Ovary (tissue), 9 donors: ENCODE results near the gene TMEM8B. TPM values are rescaled to one million over a fixed set of nuclear protein-coding genes. Genes with fewer than 3 reads are reported as not detected.
A peak's percentile ranks its signal among the peaks of the same experiment; 100 is the strongest.

Experiments used
- DNase-seq, 5 donors: peaks; one replicate each; pipeline ENCODE4 v3.0.0-alpha.2; 2019 to 2020
- H3K27ac ChIP-seq, 2 donors: fragments of 200-600 bp; one replicate each; pipeline versions ENCODE4 v1.5.1 to v1.8.0; 2019 to 2022
- H3K27me3 ChIP-seq: fragments of 200-600 bp; one replicate; pipeline ENCODE4 v1.8.0; 2022
- H3K36me3 ChIP-seq: fragments of 200-600 bp; sonication (generic); one replicate; pipeline ENCODE4 v1.5.1; 2019
- H3K4me1 ChIP-seq: one replicate; pipeline ENCODE4 v1.8.1; 2013; ENCODE audit warnings: mild to moderate bottlenecking, moderate library complexity; ENCODE audit not compliant: insufficient read depth
- H3K4me3 ChIP-seq: fragments of 200-600 bp; sonication (generic); one replicate; pipeline ENCODE4 v1.5.1; 2017
- H3K9me3 ChIP-seq, 2 donors: fragments of 200-600 bp in 1 of 2; sonication (generic) in 1 of 2; one replicate each; pipeline versions ENCODE4 v1.5.1 to v1.8.1; 2013 to 2019; ENCODE audit warnings: mild to moderate bottlenecking in 1 of 2, moderate library complexity in 1 of 2
- CTCF ChIP-seq, 3 donors: fragments of 450-650 bp in 2 of 3; fragments of 200-600 bp in 1 of 3; IDR thresholded peaks; one replicate each; pipeline versions ENCODE4 v1.5.1 to v1.8.0; 2016 to 2022; ENCODE audit warnings: antibody characterized with exemption in 3 of 3, mild to moderate bottlenecking in 1 of 3
- EP300 ChIP-seq: sonication (generic); formaldehyde crosslinking; IDR thresholded peaks from one replicate; pipeline ENCODE4 v1.6.1; 2017; ENCODE audit warnings: antibody characterized with exemption
- POLR2A ChIP-seq: fragments of 450-650 bp; IDR thresholded peaks from one replicate; pipeline ENCODE4 v1.6.1; 2017; ENCODE audit warnings: antibody characterized with exemption, mild to moderate bottlenecking, moderate library complexity
- WGBS, 3 donors: extraction: QIAGEN DNeasy Blood & Tissue Kit in 1 of 3; methylation state at CpG; one replicate each; pipeline versions ENCODE4 v1.1.5 to v1.1.7; 2013 to 2017; 5-methylcytosine and 5-hydroxymethylcytosine counted together
- intact Hi-C, 4 donors: fragments of 100-400 bp; cut with DNase I; formaldehyde crosslinking; loops; one replicate each; pipeline versions ENCODE4 v1.11.0 to v1.15.1; 2022 to 2023
- polyA plus RNA-seq, 2 donors: library from polyadenylated mRNA; stranded (reverse); fragments of 200-250 nt in 1 of 2; fragments of 350-450 nt in 1 of 2; fragmentation: Illumina TruSeq in 1 of 2; extraction: RNeasy Lipid Tissue Mini Kit (QIAGEN cat#74804) in 1 of 2; gene quantifications; one replicate each; pipeline ENCODE4 v1.2.3, GENCODE V29; 2013 to 2014
- total RNA-seq, 7 donors: library from RNA; depleted of rRNA in 2 of 7; stranded (reverse); fragments of >200 nt in 2 of 7; fragmentation: NEBNext Ultra II Directional in 3 of 7; extraction: Animal tissue kit (Norgen Biotek cat#: 25700) in 3 of 7; gene quantifications; one replicate each; pipeline versions ENCODE4 v1.1.0 to v1.2.4, GENCODE V29; 2016 to 2023
- donor health status: DM: no; HTN: no; CAD: no; lungs with moderate emphysema.
- donor health status: DM: no; HTN: no; CAD: no.
- donor health status: Bipolar disorder and iron deficiency.
- donor health status: DM: yes; HTN: yes; CAD: no.
- donor health status: DM: no; HTN: no; CAD: no.
- donor health status: DM: yes; HTN: yes; CAD: no.

TMEM8B gene
- total and polyA plus RNA-seq, 9 donors, result 11.2 to 42.8 (median 33.7) TPM

GRCh38 chr9:35856206-35856605 lies 27.2 kb downstream of the TMEM8B start:
- WGBS, 3 donors, result 75 to 79% (median 78%) methylated on average over 3 of the region's 3 CpGs
- Histone ChIP-seq H3K4me3 (no peak overlapping the region), H3K9me3 (no peaks in the 10 kb centered on the region), H3K36me3 (no peaks in the 10 kb centered on the region), H3K27ac (no peak overlapping the region), H3K4me1 (no peaks in the 10 kb centered on the region), H3K27me3 (no peaks in the 10 kb centered on the region)
- intact Hi-C loops, result no loop called here
- TF ChIP-seq CTCF (IDR thresholded peaks at IDR 0.05) (no peak), EP300 (no peak), POLR2A (no peak)
- DNase-seq, result peak in 1 of 5 donors; percentile 7

GRCh38 chr9:35856882-35857281 lies 27.9 kb downstream of the TMEM8B start:
- TF ChIP-seq CTCF (IDR thresholded peaks at IDR 0.05), result no peak
- no peak for TF ChIP-seq EP300
- no peak for TF ChIP-seq POLR2A
- no peaks in the 10 kb centered on the region for H3K9me3 ChIP-seq
- peak in 1 of 5 donors; percentile 23 for DNase-seq
- intact Hi-C loops, result no loop called here
- WGBS, 3 donors, result 80 to 82% (median 81%) methylated on average over 5 of the region's 5 CpGs
- no peaks in the 10 kb centered on the region for H3K36me3 ChIP-seq
- no peak overlapping the region for H3K4me3 ChIP-seq
- H3K4me1 ChIP-seq, result no peaks in the 10 kb centered on the region
- H3K27ac ChIP-seq, result no peak overlapping the region
- no peaks in the 10 kb centered on the region for H3K27me3 ChIP-seq

GRCh38 chr9:35858458-35858857 lies 29.4 kb downstream of the TMEM8B start:
- Histone ChIP-seq H3K27me3 (no peaks in the 10 kb centered on the region), H3K36me3 (no peaks in the 10 kb centered on the region), H3K9me3 (no peaks in the 10 kb centered on the region), H3K4me3 (no peak overlapping the region), H3K4me1 (no peaks in the 10 kb centered on the region), H3K27ac (no peak overlapping the region)
- no peak for DNase-seq
- intact Hi-C loops, result no loop called here
- WGBS, 3 donors, result 70 to 79% (median 77%) methylated on average over 5 of the region's 5 CpGs
- no peak for TF ChIP-seq CTCF (IDR thresholded peaks at IDR 0.05)
- TF ChIP-seq POLR2A, result no peak
- no peak for TF ChIP-seq EP300

GRCh38 chr9:35859310-35859989 lies 30.4 kb downstream of the TMEM8B start:
- Histone ChIP-seq H3K27me3 (no peaks in the 10 kb centered on the region), H3K4me3 (no peak overlapping the region), H3K9me3 (no peaks in the 10 kb centered on the region), H3K4me1 (no peaks in the 10 kb centered on the region), H3K36me3 (no peaks in the 10 kb centered on the region), H3K27ac (no peak overlapping the region)
- DNase-seq, result no peak
- intact Hi-C loops, result no loop called here
- TF ChIP-seq EP300 (no peak), POLR2A (no peak), CTCF (IDR thresholded peaks at IDR 0.05) (no peak)
- whole genome bisulfite sequencing, 3 donors, result 32 to 41% (median 34%) methylated on average over 16 of the region's 16 CpGs
